Right hindlimb (tissue), 1 donor: ENCODE results near the gene ADA.

Experiments
- DNase-seq: peaks from one replicate; pipeline ENCODE4 v3.0.0-alpha.2; 2018

The ADA gene

GRCh38 chr20:44643596-44644229, 7.8 kb downstream of the ADA start:
- peak; percentile 80 for DNase-seq

DNA sequence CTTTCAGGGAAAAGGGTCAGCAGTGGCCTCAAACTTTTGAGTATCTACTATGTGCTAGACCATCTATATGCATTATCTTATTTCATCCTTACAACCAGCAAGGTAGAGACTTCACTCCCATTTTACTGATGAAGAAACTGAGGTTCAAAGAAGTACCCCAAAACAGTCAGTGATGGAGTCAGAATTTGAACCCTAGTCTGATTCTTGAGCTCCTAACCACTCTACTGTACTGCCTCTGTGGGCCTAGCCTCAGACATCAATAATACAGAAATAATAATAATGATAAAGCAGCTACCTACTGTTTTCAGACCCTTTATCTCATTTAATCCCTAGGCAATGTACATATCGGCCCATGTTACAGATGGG, 8.4 kb downstream of the ADA start:
- DNase-seq, result no peak

DNA sequence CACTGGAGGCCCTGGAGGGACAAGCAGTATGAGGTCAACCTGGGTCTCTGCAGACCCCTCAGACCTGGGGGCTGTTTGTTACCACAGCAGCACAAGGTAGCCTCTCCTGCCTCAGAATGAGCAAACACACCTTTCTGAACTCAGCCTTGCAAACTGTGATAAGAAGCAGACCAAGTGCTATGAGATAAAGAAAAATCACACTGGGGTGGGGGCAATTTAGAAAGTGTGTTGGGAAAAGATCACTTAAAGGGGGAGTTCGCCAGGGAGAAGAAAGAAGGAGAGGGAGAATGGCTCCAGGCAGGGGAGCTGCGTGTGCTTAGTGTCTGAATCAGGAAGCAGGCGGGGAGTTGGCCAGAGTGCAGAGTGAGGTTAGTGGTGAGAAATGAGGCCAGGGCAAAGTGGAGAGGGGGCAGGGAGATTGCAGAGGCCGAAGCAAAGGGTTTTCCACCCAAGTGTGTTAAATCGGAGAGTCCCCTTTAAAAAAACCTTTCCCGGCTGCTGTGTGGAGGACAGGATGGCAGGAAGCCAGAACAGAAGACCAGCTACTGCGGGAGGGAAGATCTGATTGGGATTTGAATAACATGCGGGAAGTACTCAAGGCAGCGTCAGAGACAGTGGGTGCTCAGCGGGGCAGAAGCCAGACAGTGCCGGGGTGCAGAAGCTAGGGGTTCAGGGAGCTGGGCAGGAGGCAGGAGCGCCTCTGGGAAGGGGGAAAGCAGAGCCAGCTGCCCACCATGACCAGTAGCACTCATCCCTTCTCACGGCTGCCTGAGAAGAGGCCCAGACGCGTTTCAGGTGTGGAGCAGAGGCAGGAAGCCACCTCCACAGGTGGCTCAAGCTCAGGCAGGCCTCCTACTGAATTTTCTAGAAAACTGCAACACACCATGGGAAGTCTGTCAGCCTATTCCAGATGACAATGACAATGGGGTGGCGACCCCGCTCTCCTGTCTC, 9.0 kb downstream of the ADA start:
- peak; percentile 82 for DNase-seq

DNA sequence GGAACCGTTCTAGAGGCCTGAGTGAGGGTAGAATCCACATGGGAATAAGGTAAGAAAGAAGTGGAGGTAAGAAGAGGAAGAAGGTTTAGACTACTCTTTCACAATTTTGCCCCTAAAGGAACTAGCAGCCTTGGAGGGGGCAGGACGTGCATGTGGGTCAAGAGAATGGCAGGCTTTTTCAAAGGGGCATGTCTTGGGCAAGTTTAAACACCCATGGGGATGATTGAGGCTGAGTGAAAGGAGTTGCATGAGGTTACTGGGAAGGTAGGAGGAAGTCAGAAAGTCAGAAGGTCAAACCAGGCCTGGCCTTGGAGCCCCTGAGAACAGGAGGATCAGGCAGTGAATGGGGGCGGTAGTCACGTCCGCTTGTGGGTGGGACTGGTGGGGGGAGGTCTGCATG, 10.2 kb downstream of the ADA start:
- DNase-seq, result no peak

DNA sequence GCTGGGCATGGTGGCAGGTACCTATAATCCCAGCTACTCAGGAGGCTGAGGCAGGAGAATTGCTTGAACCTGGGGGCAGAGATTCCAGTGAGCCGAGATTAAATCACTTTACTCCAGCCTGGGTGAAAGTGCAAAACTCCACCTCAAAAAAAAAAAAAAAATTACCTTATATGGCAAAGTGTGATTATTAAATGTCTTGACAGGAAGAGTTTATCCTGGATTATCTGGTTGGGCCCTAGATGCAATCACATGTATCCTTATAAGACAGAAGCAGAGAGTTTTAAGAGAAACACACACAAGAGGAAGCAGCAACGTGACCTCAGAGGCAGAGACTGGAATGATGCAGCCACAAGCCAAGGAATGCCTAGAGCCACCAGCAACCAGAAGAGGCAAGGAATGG, 11.0 kb downstream of the ADA start:
- DNase-seq, result no peak

DNA sequence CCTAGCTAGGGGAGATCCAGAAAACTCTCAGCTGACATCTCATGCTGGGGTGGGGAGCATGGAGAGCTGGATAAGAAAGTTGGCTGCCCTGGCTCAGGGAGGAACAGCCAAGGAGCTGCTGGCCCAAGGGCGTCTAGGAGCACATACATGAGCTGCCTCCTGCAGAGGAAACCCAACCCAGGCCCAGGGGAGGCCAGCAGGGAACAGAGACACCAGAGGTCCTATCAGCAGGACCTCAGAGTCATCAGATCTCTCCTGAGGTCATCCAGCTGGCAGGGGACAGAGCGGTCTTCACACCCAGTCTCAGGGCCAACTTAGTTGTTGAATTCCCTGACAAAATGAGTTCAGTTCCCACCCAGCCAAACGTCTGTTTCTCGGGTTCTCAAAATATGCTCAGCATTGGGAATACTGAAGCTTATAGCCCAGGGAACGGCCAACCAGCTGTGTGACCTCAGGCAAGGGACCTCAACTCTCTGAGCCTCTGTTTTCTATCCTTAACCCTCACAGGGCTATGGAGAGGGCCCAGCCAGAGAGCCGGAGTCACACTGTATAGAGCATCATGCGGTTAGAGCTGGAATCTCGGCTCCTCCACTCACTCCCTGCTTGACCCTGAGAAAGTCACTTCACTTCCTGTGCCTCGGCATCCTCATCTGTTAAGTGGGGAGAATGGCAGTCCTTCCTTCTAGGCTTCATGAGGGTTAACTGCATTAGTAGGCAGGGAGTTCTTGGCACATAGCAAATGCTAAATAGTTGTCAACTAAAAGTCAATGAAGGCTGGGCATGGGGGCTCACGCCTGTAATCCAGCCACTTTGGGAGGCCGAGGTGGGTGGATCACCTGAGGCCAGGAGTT, 13.8 kb downstream of the ADA start:
- peak; percentile 54 for DNase-seq

- DNase-seq, result no peak
These were observed 14.5 kb downstream of the ADA start for GRCh38 chr20:44637042-44637441.

- no peak for DNase-seq
These were observed 15.6 kb downstream of the ADA start for GRCh38 chr20:44635877-44636276.

- DNase-seq, result no peak
These were observed 17.5 kb downstream of the ADA start for GRCh38 chr20:44633872-44634600.

DNA sequence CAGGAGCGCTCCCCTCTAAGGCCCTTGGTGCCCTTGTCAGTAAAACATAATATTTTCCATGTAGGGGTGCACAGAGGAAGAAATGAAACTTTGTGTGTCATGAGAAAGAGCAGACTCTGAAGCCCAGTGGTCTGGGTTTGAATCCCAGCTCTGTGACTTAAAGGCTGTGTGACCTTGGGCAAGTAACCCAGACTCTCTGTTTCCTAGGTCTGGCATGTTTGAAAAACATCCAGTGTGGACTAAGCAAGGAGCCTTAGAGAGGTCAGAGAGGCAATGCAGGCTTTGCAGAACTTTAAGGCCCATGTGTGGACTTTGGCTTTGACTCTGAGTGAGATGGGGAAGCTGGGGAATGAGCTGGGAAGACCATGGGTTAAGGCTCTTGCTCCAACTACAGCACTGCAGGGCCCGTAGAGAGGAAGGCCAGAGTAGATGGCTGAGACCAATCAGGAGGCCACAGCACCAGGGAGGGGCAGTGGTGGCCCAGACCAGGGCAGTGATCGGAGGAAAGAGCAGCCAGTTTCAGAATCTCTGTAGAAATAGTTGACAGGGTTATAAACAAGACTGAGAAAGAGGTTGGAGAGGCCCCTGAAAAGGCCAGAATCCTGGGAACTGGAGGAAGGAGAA, 18.2 kb downstream of the ADA start:
- DNase-seq, result no peak

DNA sequence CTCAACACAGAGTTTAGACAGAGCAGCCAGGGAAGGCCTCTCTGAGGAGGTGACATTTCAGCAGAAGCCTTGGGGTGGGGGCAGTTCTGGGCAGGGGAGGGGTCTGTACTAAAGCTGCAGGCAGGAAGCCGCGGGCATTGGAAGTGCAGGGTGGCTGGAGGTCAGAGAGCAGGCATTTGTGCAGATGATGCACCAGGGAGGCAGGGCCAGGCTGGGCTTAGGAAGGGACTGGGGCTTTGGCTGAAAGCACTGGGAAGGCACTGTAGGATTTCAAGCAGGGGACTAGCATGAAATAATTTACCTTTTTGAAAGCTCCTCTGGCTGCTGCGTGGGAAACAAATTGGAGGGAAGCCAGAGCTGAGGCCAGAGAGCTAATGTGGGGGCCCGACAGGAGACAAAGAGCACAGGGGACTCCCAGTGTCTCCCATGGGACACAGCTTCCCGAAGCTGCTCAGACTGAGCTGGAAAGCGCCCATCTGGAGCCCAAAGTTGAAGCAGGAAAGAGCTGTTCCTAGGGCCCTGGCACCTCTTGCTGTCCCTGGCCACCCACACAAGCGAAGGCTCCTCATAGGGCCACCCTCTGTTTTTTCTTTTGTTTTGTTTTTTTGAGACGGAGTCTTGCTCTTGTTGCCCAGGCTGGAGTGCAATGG, 19.3 kb downstream of the ADA start:
- no peak for DNase-seq

DNA sequence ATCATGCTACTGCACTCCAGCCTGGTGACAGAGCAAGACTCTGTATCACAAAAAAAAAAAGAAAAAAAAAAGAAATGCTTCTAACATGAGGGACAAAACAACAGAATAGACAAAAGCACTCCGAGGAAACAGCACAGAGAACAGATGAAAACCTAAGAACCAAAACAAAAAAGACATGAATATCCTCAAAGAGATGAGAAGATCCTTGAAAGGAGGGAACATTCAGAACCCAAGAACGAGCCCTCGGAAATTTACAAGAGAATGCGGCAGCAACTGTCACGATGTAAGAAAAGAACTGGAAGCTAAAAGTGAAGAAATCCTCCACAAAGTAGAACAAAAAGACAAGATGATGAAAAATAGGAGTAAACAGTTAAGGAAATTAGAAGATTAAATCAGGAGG, 21.2 kb downstream of the ADA start:
- no peak for DNase-seq

GRCh38 chr20:44629542-44629941, 22.0 kb downstream of the ADA start:
- no peak for DNase-seq

- no peak for DNase-seq
These were observed 22.5 kb downstream of the ADA start for GRCh38 chr20:44629017-44629385.

GRCh38 chr20:44627364-44628010, 24.0 kb downstream of the ADA start:
- DNase-seq, result no peak

DNA sequence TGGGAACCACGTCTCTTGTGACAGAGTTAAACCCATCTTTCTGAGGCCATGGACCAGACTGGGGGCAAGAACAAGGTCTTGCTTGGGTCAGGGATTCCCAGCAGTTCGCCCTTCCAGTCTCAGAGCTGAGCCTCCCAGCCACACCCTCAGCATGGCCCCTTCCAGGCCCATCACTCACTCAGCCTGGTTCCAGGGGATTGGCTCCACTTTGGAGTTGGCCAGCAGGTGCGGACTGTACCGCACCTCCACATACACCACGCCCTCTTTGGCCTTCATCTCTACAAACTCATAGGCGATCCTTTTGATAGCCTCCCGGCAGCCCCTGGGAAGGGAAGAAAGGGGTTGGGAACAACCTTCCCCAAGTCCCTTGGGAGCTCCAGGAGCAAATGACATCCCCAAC, 25.2 kb downstream of the ADA start:
- DNase-seq, result no peak

GRCh38 chr20:44625361-44625760, 26.1 kb downstream of the ADA start:
- no peak for DNase-seq

GRCh38 chr20:44624743-44625271, 26.7 kb downstream of the ADA start:
- DNase-seq, result no peak

DNA sequence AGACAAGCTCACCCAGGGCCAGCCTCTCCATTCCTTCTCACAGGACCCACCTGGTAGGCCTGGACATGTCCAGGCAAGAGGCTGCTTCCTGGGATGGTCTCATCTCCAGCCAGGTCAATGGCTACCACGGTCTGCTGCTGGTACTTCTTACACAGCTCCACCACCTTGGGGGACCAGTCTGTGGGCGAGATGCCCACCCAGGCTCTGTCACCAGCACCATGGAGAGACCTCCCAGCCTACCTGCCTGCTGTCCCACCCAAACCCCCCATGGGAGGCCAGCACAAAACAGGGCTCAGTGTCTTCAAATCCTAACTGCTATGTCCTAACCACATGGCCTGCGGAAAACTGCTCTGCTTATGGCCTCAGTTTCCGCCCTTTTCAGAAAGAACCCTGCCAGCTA, 27.3 kb downstream of the ADA start:
- DNase-seq, result no peak

GRCh38 chr20:44622501-44623270, 28.8 kb downstream of the ADA start:
- no peak for DNase-seq
